Ishikawa (cell line): ENCODE data around the gene ARHGAP31.

Experiments
- CEBPB ChIP-seq: IDR thresholded peaks from 2 replicates; pipeline ENCODE4 v1.6.1; 2012
- CREB1 ChIP-seq: IDR thresholded peaks from 2 replicates; pipeline ENCODE4 v1.6.1; 2012; ENCODE audit warnings: low read depth
- EGR1 ChIP-seq: IDR thresholded peaks from 2 replicates; pipeline ENCODE4 v1.6.1; 2012
- EP300 ChIP-seq: IDR thresholded peaks from 2 replicates; pipeline ENCODE4 v1.6.1; 2012; ENCODE audit warnings: borderline replicate concordance
- FOXM1 ChIP-seq: IDR thresholded peaks from 2 replicates; pipeline ENCODE4 v1.6.1; 2012; ENCODE audit warnings: low read depth, borderline replicate concordance
- NFIC ChIP-seq: IDR thresholded peaks from 2 replicates; pipeline ENCODE4 v1.6.1; 2012
- RAD21 ChIP-seq: IDR thresholded peaks from 2 replicates; pipeline ENCODE4 v1.6.1; 2012; ENCODE audit warnings: low read depth
- TAF1 ChIP-seq: IDR thresholded peaks from 2 replicates; pipeline ENCODE4 v1.6.1; 2012; ENCODE audit warnings: low read depth, mild to moderate bottlenecking
- TCF12 ChIP-seq: IDR thresholded peaks from 2 replicates; pipeline ENCODE4 v1.6.1; 2012; ENCODE audit warnings: low read depth
- TEAD4 ChIP-seq: IDR thresholded peaks from 2 replicates; pipeline ENCODE4 v1.6.1; 2012
- YY1 ChIP-seq: IDR thresholded peaks from 2 replicates; pipeline ENCODE4 v1.6.1; 2012; ENCODE audit warnings: low read depth
- ZBTB7A ChIP-seq: IDR thresholded peaks from 2 replicates; pipeline ENCODE4 v1.6.1; 2012; ENCODE audit warnings: low read depth
- TF ChIP-seq, protein P1 (sequence below): IDR thresholded peaks from 2 replicates; pipeline ENCODE4 v1.6.1; 2012
- TF ChIP-seq, protein P2 (sequence below): IDR thresholded peaks from 2 replicates; pipeline ENCODE4 v1.6.1; 2012; ENCODE audit warnings: low read depth, mild to moderate bottlenecking
- TF ChIP-seq, protein P3 (sequence below): IDR thresholded peaks from 2 replicates; pipeline ENCODE4 v1.6.1; 2012

The ARHGAP31 gene

DNA sequence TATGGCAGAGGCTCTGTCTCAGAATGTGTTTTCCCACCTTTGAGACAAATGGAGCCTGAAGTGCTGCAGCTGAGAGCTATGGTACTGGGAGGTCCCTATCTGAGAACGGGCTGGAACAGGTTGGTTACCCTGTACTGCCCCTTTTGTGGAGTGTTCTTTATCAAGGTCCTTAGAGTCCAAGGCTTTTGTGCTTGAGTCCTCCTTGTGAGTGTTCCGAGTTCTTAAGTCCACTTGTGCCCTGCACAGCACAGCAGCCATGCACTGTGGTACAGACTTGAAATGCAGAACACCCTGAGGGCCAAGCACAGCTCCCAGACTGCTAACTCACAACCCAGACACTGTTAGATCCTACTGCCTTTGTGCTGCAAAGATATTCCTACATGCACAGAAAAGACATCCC lies 67.8 kb downstream of the ARHGAP31 start:
- TF ChIP-seq, protein P1, sequence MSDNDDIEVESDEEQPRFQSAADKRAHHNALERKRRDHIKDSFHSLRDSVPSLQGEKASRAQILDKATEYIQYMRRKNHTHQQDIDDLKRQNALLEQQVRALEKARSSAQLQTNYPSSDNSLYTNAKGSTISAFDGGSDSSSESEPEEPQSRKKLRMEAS, result no peak

DNA sequence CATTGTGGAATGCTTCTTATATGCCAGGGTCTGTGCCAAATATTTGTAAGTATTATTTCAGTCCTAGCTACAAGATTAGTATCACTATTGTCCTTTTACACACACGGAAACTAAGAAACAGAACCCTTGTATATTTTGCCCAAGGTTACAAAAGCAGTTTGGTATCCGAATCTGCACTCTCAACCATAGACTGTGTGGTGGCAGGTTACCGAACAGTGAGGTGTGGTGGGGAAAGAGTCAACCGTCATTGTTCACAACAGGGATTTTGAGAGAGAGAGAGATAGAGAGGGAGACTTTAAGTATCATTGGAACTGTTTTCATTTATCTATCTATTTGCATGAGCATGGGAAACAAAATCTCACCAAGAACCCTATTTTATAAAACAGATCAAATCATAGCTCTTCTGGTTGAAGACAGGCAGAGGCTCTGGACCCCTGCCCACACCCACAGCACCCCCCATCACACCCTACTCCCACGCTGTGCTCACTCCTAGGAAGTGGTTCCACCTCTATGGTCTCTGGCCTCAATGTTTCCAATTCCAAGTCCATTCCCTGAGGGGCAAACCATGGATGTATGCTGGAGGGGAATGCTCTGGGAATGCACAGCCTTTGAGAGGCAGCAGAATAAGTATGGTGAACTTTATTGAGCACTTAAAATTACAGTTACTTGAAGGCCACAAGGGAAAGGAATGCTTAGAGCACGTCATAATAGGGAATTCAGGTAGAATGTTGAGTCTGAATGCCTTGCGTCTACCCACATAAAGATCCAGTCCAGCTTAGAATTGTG lies 69.0 kb downstream of the ARHGAP31 start:
- TF ChIP-seq ZBTB7A (no peak), TCF12 (no peak), NFIC (no peak), RAD21 (no peak), CREB1 (no peak), TEAD4 (no peak), FOXM1 (no peak), TAF1 (no peak), EP300 (no peak), EGR1 (no peak), YY1 (no peak), CEBPB (no peak)
- TF ChIP-seq, protein P2, sequence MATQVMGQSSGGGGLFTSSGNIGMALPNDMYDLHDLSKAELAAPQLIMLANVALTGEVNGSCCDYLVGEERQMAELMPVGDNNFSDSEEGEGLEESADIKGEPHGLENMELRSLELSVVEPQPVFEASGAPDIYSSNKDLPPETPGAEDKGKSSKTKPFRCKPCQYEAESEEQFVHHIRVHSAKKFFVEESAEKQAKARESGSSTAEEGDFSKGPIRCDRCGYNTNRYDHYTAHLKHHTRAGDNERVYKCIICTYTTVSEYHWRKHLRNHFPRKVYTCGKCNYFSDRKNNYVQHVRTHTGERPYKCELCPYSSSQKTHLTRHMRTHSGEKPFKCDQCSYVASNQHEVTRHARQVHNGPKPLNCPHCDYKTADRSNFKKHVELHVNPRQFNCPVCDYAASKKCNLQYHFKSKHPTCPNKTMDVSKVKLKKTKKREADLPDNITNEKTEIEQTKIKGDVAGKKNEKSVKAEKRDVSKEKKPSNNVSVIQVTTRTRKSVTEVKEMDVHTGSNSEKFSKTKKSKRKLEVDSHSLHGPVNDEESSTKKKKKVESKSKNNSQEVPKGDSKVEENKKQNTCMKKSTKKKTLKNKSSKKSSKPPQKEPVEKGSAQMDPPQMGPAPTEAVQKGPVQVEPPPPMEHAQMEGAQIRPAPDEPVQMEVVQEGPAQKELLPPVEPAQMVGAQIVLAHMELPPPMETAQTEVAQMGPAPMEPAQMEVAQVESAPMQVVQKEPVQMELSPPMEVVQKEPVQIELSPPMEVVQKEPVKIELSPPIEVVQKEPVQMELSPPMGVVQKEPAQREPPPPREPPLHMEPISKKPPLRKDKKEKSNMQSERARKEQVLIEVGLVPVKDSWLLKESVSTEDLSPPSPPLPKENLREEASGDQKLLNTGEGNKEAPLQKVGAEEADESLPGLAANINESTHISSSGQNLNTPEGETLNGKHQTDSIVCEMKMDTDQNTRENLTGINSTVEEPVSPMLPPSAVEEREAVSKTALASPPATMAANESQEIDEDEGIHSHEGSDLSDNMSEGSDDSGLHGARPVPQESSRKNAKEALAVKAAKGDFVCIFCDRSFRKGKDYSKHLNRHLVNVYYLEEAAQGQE, result no peak
- TF ChIP-seq, protein P3, sequence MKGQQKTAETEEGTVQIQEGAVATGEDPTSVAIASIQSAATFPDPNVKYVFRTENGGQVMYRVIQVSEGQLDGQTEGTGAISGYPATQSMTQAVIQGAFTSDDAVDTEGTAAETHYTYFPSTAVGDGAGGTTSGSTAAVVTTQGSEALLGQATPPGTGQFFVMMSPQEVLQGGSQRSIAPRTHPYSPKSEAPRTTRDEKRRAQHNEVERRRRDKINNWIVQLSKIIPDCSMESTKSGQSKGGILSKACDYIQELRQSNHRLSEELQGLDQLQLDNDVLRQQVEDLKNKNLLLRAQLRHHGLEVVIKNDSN, result no peak
- TF ChIP-seq, protein P1, result no peak

DNA sequence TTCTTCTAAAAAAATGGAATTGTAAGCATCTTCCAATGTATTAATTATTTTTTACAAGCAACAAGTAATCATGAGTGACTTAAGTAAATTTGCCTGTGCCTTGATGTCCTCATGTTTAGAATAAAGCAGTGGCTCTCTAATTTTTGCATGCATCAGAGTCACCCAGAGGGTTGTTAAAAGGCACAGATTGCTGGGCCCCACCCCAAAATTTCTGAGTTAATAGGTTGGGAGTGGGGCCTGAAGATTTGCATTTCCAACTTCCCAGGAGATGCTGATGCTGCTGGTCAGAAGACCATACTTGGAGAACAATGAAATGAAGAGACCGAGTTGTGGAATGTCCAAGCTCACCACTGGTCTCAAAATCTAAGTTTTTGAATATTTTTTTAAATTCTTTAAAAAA lies 70.2 kb downstream of the ARHGAP31 start:
- TF ChIP-seq FOXM1 (no peak), EGR1 (no peak), TCF12 (no peak), TAF1 (no peak), TEAD4 (no peak), EP300 (no peak)
- TF ChIP-seq, protein P2, result no peak

DNA sequence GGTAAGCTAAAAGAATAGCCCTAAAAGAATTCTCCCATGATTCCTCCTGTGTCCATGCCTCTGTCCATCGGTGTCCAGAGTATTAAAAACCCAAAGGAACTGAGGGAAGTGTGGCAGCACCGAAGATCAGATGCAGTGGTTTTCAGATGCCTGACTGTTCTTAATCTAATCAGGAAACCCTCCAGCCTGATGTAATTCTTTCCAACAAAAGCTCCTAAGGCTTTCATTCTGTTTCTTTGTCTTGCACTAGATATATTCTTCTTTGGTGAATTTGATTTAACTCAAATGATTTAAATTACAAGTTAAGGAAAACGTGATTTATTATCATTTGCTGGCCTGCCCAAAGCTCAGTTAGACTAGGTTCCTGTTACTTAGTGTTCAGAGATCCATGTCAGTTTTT lies 71.2 kb downstream of the ARHGAP31 start:
- TF ChIP-seq EGR1, result no peak

DNA sequence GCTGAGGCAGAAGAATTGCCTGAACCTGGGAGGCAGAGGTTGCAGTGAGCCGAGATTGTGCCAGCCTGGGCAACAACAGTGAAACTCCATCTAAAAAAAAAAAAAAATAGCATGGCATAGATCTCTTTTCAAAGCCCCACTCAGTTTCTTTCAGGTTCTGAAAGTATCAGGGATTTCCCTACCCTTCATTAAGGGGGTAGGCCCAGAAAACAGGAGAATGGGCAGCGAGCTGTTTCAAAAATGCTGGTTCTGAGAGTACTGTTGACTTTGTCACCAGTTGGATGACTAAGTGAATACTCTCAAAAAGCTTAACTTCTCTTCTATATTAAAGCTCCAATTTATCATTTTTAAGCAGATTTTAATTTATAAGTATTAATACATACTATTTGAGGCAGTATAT lies 72.8 kb downstream of the ARHGAP31 start:
- no peak for TF ChIP-seq RAD21
- TF ChIP-seq, protein P1, result no peak
- TF ChIP-seq FOXM1, result no peak
- no peak for TF ChIP-seq TCF12
- TF ChIP-seq, protein P2, result no peak

DNA sequence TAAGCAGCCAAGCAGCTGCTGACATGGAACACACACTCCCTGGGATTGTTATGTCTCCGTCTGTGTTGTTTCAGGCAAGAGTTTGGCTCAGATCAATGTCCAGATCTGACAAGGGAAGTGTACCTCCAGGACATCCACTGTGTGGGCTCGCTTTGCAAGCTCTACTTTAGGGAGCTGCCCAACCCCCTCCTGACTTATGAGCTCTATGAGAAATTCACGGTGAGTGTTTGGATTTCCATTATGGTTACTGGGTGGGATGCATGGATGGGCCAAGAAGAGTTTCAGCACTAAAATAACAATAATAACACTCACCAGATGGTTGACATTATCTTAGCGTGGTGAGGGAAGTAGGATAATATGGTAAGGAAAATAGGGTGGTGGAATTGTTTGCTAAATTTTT lies 74.1 kb downstream of the ARHGAP31 start:
- TF ChIP-seq, protein P1, result no peak
